ENCODE measurements around the gene RCOR1. TPM values are rescaled to one million over a fixed set of nuclear protein-coding genes. Genes with fewer than 3 reads are reported as not detected.

The RCOR1 gene
- total and polyA plus RNA-seq, 2 donors (not counting 1 experiment from before 2014, with no cell fraction given): 8.7 to 37.1 TPM

GRCh38 chr14:102558556-102558955 lies 33.9 kb upstream of the RCOR1 start:
- no peak for TF ChIP-seq EZH2 (IDR thresholded peaks at IDR 0.05; ENCODE audit: borderline replicate concordance, insufficient read depth, low read depth, low read length, poor library complexity, severe bottlenecking)
- no peak for TF ChIP-seq CTCF (IDR thresholded peaks at IDR 0.05)
- no peaks in the 10 kb centered on the region for H3K9me3 Mint-ChIP-seq (ENCODE audit: insufficient read depth)
- Histone ChIP-seq H3K4me3 (ENCODE audit: control extremely low read depth in 1 of 5, extremely low read depth in 1 of 5, insufficient read depth in 1 of 5, low read depth in 2 of 5, low read length in 4 of 5) (no peak overlapping the region), H3K4me1 (ENCODE audit: control insufficient read depth in 2 of 2, insufficient read depth in 2 of 2, low read length in 2 of 2) (peaks cover 17 to 33% of the 10 kb centered on the region in 2 donors), H4K20me1 (ENCODE audit: control insufficient read depth, insufficient read depth, low read length, poor library complexity, severe bottlenecking) (no peaks in the 10 kb centered on the region), H2AFZ (ENCODE audit: insufficient read depth, low read depth, low read length, poor library complexity, severe bottlenecking) (no peak overlapping the region), H3K9me3 (ENCODE audit: control extremely low read depth in 1 of 3, control insufficient read depth in 2 of 3, insufficient read depth in 1 of 3, low read length in 2 of 3) (no peaks in the 10 kb centered on the region), H3K79me2 (ENCODE audit: control insufficient read depth, insufficient read depth, low read length) (no peaks in the 10 kb centered on the region), H3K4me2 (replicated peaks; ENCODE audit: low read depth, low read length, poor library complexity, severe bottlenecking) (no peak overlapping the region), H3K27me3 (replicated peaks in 1 of 4; ENCODE audit: control extremely low read depth in 1 of 4, control insufficient read depth in 3 of 4, insufficient read depth in 4 of 4, low read length in 3 of 4) (no peaks in the 10 kb centered on the region), H3K27ac (ENCODE audit: low read length in 2 of 2) (no peak overlapping the region), H3K36me3 (replicated peaks in 1 of 2; ENCODE audit: control extremely low read depth in 1 of 2, control insufficient read depth in 1 of 2, extremely low read depth in 1 of 2, insufficient read depth in 2 of 2, low read length in 1 of 2) (no peaks in the 10 kb centered on the region), H3K9ac (ENCODE audit: low read length) (no peak overlapping the region)
- CTCF ChIA-PET: no interaction called here
- no peaks in the 10 kb centered on the region for H3K27me3 Mint-ChIP-seq
- 67% methylated on average over 3 of the region's 4 CpGs for WGBS (ENCODE audit: insufficient coverage)
- intact Hi-C loops (cut with micrococcal nuclease): no loop called here
- no peak for ATAC-seq (ENCODE audit: low read depth)
- H3K4me3 Mint-ChIP-seq: no peak overlapping the region
- no peak overlapping the region for H3K27ac Mint-ChIP-seq
- POLR2A ChIA-PET: no interaction called here
- H3K4me1 Mint-ChIP-seq: peaks cover 16% of the 10 kb centered on the region
- DNase-seq: no peak

DNA sequence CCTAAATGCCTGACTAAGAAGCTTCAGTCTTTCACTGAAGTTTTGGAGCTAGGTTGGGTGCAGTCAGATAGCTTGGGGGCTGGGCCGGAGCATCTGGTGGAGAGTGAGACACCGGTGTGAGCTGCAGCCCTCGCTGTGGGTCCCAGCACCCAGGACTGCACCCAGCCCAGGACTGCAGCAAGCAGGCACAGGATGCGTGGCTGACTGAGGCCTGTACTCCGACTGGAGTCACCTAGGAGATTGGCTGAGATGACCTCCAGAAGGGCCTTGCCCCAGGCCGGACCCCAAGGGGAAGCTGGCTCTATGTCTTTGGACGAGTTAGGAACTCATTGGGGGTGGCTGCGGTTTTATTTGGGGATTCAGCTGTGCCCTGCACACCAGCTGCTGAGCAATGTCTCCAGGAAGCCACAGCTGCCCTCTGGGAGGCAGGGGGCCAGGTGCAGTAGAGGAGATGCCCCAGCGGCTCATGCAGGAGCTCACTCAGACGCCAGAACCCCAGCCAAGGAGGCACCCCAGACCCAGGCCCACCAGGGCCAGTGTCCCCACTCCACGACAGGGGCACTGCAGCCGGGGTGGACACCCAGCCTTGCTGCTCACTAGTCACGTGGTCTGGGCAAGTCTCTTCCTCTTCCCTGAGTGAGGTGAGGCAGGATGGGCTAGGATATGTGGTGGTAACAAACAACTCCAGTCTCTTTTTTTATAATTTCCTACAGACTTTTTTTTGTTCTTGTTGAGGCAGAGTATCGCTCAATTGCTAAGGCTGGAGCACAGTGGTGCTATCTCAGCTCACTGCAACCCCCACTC lies 31.8 kb upstream of the RCOR1 start:
- H3K36me3 ChIP-seq (replicated peaks in 1 of 2; ENCODE audit: control extremely low read depth in 1 of 2, control insufficient read depth in 1 of 2, extremely low read depth in 1 of 2, insufficient read depth in 2 of 2, low read length in 1 of 2): no peaks in the 10 kb centered on the region
- no peaks in the 10 kb centered on the region for H3K79me2 ChIP-seq (ENCODE audit: control insufficient read depth, insufficient read depth, low read length)
- no peak overlapping the region for H3K27ac ChIP-seq (ENCODE audit: low read length in 2 of 2)
- H3K9ac ChIP-seq (ENCODE audit: low read length): no peak overlapping the region
- Mint-ChIP-seq H3K27me3 (no peaks in the 10 kb centered on the region), H3K4me1 (peaks cover 23% of the 10 kb centered on the region), H3K9me3 (ENCODE audit: insufficient read depth) (no peaks in the 10 kb centered on the region), H3K4me3 (peak overlapping the region; percentile 54), H3K27ac (peak overlapping the region; percentile 74)
- 2% methylated on average over 10 of the region's 14 CpGs for WGBS (ENCODE audit: insufficient coverage)
- H2AFZ ChIP-seq (ENCODE audit: insufficient read depth, low read depth, low read length, poor library complexity, severe bottlenecking): peak overlapping the region; percentile 52
- CTCF ChIA-PET: interaction anchor here (0.6 to 2.5 kb wide), 5 partner anchors 12 to 122 kb away, joined by 3 to 7 read pairs (median 4); no protein-coding TSS in a partner anchor
- no peak for TF ChIP-seq EZH2 (IDR thresholded peaks at IDR 0.05; ENCODE audit: borderline replicate concordance, insufficient read depth, low read depth, low read length, poor library complexity, severe bottlenecking)
- no peak for TF ChIP-seq CTCF (IDR thresholded peaks at IDR 0.05)
- no peaks in the 10 kb centered on the region for H3K9me3 ChIP-seq (ENCODE audit: control extremely low read depth in 1 of 3, control insufficient read depth in 2 of 3, insufficient read depth in 1 of 3, low read length in 2 of 3)
- H3K4me3 ChIP-seq (ENCODE audit: control extremely low read depth in 1 of 5, extremely low read depth in 1 of 5, insufficient read depth in 1 of 5, low read depth in 2 of 5, low read length in 4 of 5): no peak overlapping the region
- DNase-seq (peak; percentile 49), ATAC-seq (ENCODE audit: low read depth) (peak; percentile 63)
- H3K4me2 ChIP-seq (replicated peaks; ENCODE audit: low read depth, low read length, poor library complexity, severe bottlenecking): peak overlapping the region; percentile 58
- no peaks in the 10 kb centered on the region for H3K27me3 ChIP-seq (replicated peaks in 1 of 4; ENCODE audit: control extremely low read depth in 1 of 4, control insufficient read depth in 3 of 4, insufficient read depth in 4 of 4, low read length in 3 of 4)
- POLR2A ChIA-PET: interaction anchor here (1.3 kb wide), 1 partner anchor 31 kb away, joined by 3 read pairs; no protein-coding TSS in a partner anchor
- H4K20me1 ChIP-seq (ENCODE audit: control insufficient read depth, insufficient read depth, low read length, poor library complexity, severe bottlenecking): no peaks in the 10 kb centered on the region
- peaks cover 27 to 42% of the 10 kb centered on the region in 2 donors for H3K4me1 ChIP-seq (ENCODE audit: control insufficient read depth in 2 of 2, insufficient read depth in 2 of 2, low read length in 2 of 2)
- intact Hi-C loops (cut with micrococcal nuclease): no loop called here

All from B cell (primary cell).